ENCODE measurements around the gene PPP1R11.
"Not testable (repeated sequence)": the region's sequence is repeated elsewhere in the genome, so short reads cannot be mapped to it uniquely, and the experiment has no call there.

DNA sequence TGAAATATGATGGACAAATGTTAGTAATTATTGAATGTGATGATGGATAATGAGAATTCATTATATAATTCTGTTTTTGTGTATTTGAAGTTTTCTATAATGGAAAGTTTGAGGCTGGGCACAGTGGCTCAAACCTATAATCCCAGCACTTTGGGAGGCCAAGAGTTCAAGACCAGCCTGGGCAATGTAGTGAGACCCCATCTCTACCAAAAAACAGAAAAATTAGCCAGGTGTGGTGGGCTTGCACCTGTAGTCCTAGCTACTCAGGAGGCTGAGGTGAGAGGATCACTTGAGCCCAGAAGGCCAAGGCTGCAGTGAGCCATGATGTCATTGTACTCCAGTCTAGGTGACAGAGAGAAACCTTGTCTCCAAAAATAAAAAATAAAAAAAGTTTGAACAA lies 44.3 kb upstream of the PPP1R11 start:
- TF ChIP-seq, protein P1, sequence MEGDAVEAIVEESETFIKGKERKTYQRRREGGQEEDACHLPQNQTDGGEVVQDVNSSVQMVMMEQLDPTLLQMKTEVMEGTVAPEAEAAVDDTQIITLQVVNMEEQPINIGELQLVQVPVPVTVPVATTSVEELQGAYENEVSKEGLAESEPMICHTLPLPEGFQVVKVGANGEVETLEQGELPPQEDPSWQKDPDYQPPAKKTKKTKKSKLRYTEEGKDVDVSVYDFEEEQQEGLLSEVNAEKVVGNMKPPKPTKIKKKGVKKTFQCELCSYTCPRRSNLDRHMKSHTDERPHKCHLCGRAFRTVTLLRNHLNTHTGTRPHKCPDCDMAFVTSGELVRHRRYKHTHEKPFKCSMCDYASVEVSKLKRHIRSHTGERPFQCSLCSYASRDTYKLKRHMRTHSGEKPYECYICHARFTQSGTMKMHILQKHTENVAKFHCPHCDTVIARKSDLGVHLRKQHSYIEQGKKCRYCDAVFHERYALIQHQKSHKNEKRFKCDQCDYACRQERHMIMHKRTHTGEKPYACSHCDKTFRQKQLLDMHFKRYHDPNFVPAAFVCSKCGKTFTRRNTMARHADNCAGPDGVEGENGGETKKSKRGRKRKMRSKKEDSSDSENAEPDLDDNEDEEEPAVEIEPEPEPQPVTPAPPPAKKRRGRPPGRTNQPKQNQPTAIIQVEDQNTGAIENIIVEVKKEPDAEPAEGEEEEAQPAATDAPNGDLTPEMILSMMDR (optimal IDR thresholded peaks at IDR 0.05 in 1 of 3, IDR thresholded peaks at IDR 0.05 in 1 of 3, conservative IDR thresholded peaks at IDR 0.05 in 1 of 3; ENCODE audit: extremely low read depth in 1 of 3, insufficient read depth in 2 of 3, low read length in 3 of 3), result not testable (repeated sequence)
- not testable (repeated sequence) for TF ChIP-seq EZH2 (IDR thresholded peaks at IDR 0.05; ENCODE audit: low read length)
